RPMI8226 (cell line): ENCODE measurements around the gene LNPEP.

Source experiments
- DNase-seq: peaks from one replicate; pipeline ENCODE4 v3.0.0-alpha.2; 2015

Gene LNPEP

GRCh38 chr5:96935559-96936430 is at the start of gene LNPEP:
LNPEP (plus strand) TSS chr5:96936080; CDS start chr5:96936156, 76 bp downstream.
- peak; percentile 99 for DNase-seq

GRCh38 chr5:96893342-96893741 is 42.5 kb upstream of the LNPEP start:
- no peak for DNase-seq

GRCh38 chr5:96896276-96896675 is 39.6 kb upstream of the LNPEP start:
- peak; percentile 38 for DNase-seq

GRCh38 chr5:96896806-96897205 is 39.1 kb upstream of the LNPEP start:
- DNase-seq, result peak; percentile 29

GRCh38 chr5:96901384-96901783 is 34.5 kb upstream of the LNPEP start:
- no peak for DNase-seq

GRCh38 chr5:96901841-96902240 is 34.0 kb upstream of the LNPEP start:
- no peak for DNase-seq

- no peak for DNase-seq
Observed at GRCh38 chr5:96902876-96903275, 33.0 kb upstream of the LNPEP start.

- no peak for DNase-seq
Observed at GRCh38 chr5:96903300-96903699, 32.6 kb upstream of the LNPEP start.

- peak; percentile 10 for DNase-seq
Observed at GRCh38 chr5:96904054-96904931, 31.6 kb upstream of the LNPEP start.

- no peak for DNase-seq
Observed at GRCh38 chr5:96905864-96906263, 30.0 kb upstream of the LNPEP start.

- DNase-seq, result no peak
Observed at GRCh38 chr5:96909003-96909402, 26.9 kb upstream of the LNPEP start.

GRCh38 chr5:96909435-96909834 is 26.4 kb upstream of the LNPEP start:
- no peak for DNase-seq

- DNase-seq, result no peak
Observed at GRCh38 chr5:96911139-96911538, 24.7 kb upstream of the LNPEP start.

- no peak for DNase-seq
Observed at GRCh38 chr5:96913233-96913632, 22.6 kb upstream of the LNPEP start.

GRCh38 chr5:96919754-96920197 is 16.1 kb upstream of the LNPEP start:
- no peak for DNase-seq

- no peak for DNase-seq
Observed at GRCh38 chr5:96920744-96921355, 15.0 kb upstream of the LNPEP start.

GRCh38 chr5:96922499-96923244 is 13.2 kb upstream of the LNPEP start:
- DNase-seq, result no peak

- DNase-seq, result no peak
Observed at GRCh38 chr5:96924016-96924443, 11.8 kb upstream of the LNPEP start.

GRCh38 chr5:96926276-96926675 is 9.6 kb upstream of the LNPEP start:
- DNase-seq, result no peak

- DNase-seq, result no peak
Observed at GRCh38 chr5:96927008-96927407, 8.9 kb upstream of the LNPEP start.

GRCh38 chr5:96928931-96929708 is 6.8 kb upstream of the LNPEP start:
- no peak for DNase-seq

- DNase-seq, result no peak
Observed at GRCh38 chr5:96930058-96930457, 5.8 kb upstream of the LNPEP start.
